HL-60/S4 (cell line): ENCODE data around the gene KLK6.

ENCODE experiments used
- in situ Hi-C: fragments of 300-500 bp; cut with MboI; formaldehyde crosslinking; loops from 2 replicates; pipeline ENCODE4 v1.14.3; 2022; ENCODE audit warnings: low sequenced_read_pairs

KLK6 gene

DNA sequence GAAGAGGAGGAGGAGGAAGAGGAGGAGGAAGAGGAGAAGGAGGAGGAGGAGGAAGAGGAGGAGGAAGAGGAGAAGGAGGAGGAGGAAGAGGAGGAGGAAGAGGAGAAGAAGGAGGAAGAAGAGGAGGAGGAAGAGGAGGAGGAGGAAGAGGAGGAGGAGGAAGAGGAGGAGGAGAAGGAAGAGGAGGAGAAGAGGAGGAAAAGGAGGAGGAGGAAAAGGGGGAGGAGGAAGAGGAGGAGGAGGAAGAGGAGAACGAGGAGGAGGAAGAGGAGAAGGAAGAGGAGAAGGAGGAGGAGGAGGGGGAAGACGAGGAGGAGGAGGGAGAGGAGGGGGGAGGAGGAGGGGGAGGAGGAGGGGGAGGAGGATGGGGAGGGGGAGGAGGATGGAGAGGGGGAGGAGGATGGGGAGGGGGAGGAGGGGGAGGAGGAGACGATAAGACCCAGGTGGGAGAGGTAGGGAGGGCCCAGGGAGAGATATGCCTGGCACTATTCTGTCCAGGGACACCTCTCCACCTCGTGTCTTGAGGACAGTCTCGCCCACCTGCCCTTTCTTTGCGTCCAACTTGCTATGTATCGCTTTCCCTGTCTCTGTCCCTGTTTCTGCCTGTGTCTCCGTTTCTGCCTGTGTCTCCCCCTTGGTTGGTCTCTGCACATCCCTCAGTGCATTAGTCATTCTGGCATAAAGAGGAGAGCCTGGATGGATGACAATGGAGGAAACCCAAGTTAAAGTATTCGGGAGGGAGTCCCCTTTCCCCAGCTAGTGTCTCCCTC, 9.5 kb downstream of the KLK6 start:
- in situ Hi-C loops: no loop called here

DNA sequence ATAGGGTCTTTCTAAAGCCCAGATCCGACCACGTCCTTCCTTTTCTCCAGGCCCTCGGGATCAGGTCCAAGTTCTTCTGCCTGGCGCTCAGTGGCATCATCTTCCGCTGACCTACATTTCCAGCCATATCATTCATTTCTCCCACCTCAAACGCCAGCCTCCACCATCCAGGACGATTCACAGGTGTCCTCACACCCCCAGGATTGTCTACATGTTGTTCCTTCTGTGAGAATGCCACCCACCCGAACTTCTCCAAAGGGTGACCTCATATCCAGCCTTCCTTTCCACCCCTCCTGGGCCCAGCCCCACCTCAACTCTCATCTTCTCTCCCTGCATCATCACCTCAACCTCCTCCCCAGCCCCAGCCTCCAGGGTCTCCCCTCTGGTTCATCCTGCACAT, 11.8 kb downstream of the KLK6 start:
- in situ Hi-C loops: no loop called here

DNA sequence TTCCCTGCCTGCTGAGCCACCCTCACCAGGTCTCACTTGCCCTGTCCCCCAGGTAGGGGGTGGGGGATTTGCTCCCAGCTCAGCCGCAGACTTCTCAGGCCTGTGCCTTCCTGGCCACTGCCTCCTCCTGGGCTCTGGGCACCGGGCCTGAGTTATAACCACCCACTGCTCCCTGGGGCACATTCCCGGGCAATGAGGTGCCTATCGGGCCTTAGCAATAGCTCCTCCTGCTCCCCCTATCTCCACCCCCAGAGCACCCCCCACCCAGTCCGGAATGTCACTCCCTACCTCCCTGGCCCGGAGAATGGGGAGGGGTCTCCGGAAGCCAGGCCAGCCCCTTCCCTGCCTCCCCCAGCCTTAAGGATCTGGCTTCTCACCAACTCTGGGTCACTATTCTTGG, 16.5 kb downstream of the KLK6 start, which contains the start of gene KLK5:
Gene KLK5, minus strand, starts transcription at position 129 of the 400 bp plus-strand sequence. CDS start 381 bp downstream, outside the sequence.
- in situ Hi-C loops: no loop called here

DNA sequence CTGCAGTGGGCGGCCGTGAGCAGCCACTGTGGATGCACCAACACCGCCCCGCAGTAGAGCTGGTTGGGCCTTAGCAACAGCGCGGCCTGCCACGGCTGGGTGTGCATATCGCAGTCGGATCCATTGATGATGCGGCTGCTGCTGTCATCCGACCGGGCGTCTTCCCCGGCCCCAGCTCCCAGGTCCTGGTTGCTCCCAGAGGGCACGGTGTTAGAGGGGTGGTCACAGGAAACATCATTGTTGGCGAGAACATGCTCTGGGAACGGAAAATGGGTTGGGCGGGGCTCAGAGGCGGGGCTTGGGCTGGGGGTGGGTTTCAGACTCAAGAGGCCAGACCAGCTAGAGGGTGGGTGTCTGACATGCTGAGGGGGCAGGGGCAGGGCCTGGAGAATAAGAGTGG, 19.5 kb downstream of the KLK6 start:
- in situ Hi-C loops: no loop called here

DNA sequence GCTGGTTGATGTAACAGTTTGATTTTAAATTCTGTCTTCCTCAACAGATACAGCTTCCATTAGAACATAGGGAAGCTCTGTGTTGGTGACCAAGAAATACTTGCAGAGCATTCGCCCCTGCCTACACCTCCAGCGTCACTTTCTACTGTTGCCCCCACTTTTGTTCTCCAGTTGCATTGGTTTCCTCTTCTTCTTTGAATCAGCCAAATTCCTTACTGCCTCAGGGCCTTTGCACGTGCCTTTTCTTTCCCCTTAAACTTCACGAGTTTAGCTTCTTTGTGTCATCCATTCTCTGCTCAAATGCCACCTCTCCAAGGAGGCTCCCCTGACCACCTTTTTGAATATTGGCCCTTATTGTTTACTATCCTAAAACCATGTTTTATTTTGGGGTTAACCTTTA, 22.3 kb downstream of the KLK6 start:
- in situ Hi-C loops: no loop called here

DNA sequence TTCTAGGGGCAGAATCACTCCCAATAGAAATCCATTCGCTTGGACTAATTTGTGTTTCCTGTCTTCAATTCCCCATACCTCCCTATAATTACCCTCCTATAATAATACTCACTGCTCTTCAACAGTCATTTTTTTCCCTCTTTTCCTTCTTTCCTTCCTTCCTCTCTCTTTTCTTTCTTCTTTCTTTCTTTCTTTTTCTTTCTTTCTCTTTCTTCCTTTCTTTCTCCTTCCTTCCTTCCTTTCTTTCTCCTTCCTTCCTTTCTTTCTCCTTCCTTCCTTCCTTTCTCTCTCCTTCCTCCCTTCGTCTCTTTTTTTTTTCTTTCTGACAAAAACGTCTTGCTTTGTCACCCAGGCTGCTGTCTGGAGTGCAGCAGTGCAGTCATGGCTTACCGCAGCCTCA, 24.6 kb downstream of the KLK6 start:
- in situ Hi-C loops: no loop called here

DNA sequence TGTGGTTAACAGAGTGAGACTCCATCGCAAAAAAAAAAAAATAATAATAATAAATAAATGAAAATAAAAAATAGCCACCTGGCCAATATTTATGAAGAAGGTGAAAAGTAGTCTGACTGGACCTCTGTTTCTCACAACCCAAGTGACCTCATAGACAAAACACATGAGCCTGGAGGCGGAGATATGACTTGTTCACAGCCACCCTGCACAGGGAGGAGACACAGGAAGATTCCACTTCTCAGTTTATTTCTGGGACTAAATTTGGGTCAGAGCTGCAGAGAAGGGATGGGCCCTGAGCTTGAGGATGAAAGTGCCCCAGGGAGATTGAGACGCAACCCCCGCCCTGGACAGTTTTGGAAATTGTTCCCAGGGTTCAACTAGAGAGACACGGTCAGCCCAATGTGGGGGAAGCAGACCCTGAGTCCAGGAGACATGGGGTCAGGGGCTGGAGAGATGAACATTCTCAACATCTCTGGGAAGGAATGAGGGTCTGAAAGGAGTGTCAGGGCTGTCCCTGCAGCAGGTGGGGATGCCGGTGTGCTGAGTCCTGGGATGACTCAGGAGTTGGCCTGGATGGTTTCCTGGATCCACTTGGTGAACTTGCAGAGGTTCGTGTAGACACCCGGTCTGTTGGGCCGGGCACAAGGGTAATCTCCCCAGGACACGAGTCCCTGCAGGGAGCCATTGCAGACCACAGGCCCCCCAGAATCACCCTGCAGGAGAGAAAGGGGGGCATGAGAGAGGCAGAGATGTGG, 26.1 kb downstream of the KLK6 start:
- in situ Hi-C loops: no loop called here

DNA sequence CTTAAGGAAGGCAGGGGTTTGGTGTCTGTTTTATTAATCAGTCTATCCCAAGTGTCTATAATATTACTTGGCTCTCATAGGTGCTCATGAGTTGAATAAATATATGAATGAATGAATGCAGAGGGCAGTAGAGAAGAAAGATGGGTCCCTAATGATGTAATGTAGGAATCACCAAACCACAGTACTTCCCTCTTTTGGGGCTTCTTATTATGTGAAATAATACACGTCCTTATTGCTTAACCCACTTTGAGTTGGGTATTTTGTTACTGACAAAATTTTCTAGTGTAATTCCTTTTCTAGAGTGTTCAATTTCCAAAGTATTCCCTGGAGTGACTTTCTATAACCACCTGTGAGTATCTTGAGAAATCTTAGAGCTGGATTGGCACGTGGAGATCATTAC, 29.8 kb downstream of the KLK6 start:
- in situ Hi-C loops: no loop called here

DNA sequence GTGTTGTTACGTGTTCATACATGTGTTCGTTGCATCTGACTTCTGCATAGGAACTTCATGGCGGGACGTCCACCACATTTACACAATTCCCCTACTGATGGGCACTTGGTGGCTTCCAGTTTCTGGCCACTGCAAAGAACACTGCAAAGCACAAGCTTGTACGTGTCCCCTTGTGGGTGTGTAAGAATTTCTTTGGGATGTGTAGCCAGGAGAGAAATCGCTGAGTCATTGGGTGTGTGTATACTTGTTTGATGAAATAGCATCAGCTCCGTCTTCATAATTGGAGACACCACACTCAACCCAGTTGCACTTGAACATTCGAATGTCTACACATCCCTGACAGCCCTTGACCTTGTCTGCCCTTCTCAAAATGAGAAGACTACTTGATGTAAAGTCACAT, 35.8 kb downstream of the KLK6 start:
- in situ Hi-C loops: no loop called here

DNA sequence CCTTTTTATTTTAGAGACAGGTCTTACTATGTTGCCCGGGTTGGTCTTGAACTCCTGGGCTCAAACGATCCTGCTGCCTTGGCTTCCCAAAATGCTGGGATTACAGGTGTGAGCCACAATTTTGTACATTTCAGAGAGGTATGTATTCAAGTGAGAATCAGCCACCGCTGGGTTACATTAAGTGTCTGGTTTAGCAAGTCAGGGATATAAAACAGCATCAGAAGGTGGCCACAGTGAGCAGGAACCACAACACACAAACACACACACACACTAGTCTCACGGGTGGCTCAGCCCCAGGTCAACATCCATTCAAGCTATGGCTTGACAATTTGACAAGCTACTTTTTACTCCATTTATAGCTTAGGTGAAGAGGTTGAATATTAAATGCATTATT, 36.7 kb downstream of the KLK6 start:
- in situ Hi-C loops: no loop called here

DNA sequence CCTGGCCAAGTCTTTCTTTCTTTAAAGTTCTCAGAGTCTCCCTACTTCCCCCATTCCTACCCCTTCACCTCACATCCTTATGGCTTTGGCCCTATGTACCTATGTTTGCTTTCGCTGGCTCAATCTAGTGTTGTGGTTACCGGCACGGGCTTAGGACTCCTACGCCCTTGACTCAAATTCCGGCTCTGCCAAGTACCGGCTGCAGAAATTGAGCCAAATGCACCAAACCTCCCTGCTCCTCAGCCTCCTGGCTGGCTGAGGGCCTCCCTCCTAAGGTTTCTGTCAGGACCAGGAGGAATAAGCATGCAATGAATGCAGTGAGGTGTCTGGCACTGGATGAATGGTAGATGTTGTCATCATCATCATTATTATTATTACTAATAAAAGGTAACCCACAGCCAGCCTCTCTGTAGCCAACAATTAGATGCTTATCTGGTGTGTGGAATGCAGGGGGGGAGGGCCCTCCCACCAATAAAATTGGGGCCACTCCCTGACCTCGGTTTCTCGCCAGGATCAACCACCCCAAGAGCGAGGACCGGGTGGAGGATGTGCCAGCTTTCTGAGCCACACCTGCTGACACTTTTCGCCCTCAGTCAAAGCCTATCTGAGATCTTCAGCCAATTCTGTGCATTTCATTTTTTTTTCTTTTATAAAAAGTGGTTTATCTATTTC, 37.2 kb downstream of the KLK6 start:
- in situ Hi-C loops: no loop called here

DNA sequence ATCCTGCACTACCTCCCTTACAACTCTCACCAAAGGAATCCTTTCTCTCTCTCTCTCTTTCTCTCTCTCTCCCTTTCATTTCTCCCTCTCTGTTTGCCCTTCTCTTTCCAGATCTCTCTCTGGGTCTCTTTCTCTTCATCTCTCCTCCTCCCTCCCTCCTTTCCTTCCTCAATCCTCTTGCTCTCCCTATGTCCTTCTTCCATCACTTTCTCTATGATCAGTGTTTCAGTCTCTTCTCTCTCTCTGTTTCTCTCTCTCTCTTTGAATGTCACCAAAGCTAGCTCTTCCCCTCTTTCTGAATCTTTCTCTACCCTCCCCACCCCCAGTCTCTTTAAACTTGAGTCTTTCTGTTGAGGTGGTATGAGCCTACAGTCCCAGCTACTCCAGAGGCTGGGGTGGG, 38.4 kb downstream of the KLK6 start:
- in situ Hi-C loops: no loop called here

DNA sequence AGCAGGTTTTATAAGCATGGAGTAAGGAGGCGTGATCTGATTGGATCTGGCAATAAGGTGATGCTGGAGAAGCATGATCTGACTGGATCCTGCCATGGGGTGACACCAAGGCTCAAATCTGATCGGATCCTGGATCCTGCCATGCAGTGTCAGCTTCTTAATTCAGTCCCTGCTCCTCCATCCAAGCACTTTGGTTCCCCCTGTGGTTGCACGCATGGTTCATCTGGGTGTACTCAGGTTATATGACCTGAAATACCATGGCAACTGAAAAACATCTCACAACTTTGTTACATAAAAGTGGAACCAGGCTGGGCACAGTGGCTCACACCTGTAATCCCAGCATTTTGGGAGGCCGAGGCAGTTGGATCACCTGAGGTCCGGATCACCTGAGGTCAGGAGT, 40.6 kb downstream of the KLK6 start:
- in situ Hi-C loops: no loop called here

DNA sequence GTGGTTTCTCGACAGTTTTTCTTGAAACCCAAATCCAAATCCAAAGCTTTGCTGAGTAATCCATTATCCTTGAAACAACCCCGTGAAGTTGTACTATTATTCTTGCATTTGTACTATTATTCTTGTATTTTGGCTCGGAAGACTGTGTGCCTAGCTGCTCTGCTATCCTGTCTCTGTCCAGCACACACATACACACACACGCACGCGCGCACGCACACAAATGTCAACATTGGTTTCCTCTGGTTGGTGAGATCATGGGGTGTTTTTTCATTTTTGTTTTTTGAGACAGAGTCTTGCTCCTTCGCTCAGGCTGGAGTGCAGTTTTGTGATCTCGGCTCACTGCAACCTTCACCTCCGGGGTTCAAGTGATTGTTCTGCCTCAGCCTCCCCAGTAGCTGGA, 43.2 kb downstream of the KLK6 start:
- in situ Hi-C loops: no loop called here

DNA sequence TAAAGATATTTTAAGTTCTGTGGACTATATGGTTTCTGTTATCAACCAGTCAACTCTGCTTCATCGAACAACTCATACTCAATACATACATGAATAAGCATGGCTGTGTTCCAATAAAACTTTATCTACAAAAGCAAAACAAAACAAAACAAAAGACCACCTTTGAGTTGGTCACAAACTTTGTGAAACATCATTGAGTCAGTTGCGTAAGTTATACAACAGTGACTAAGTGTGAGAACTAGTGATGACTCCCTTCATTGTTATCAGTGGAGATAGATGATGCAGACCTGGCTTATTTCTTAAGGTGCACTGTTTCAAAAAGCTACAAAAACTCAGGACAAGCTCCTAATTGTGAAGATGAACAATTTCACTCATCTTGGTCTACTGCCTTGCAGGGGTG, 43.7 kb downstream of the KLK6 start:
- in situ Hi-C loops: no loop called here

DNA sequence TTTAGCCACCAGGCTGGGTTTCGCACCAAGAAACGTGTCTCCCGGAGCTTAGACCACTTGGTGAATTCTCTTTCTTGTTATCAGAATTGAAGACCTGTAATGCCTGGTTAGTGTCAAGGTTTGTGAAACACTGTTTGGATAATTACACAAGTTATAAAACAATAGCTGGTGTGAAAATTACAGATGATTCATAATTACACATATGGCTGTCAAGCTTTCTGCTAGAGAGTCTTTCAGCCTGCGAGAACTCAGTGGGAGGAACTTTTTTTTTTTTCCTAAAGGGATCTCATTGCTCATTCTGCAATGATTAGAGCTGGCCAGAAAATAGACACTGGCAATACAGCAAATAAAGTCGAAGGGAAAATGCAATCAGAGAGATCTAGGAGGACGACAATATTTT, 44.8 kb downstream of the KLK6 start:
- in situ Hi-C loops: no loop called here

DNA sequence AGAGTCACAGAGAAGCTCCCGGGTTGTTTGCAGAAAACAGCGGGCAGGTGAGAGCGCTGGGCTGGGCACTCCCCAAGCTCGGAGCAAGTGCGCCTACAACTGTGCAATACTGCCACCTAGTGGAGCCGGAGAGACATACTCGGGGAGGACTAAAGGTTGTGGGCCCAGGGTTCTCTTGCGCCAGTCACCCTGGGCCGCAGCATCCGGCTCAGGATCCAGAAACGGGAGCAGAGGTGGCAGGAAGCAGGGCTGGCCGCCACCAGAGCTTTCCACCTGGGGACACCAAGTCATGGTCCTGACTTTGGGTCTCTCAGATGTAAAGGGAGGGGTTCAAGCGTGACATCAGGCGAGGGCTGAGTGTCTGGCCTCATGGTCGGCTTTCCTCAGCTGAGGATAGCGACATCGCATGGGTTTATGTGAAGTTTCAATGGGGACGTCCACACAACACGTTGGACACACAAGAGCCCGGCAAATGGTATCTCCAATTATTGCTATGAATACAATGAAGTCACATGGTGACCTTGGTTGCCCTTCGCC, 47.0 kb downstream of the KLK6 start:
- in situ Hi-C loops: no loop called here

DNA sequence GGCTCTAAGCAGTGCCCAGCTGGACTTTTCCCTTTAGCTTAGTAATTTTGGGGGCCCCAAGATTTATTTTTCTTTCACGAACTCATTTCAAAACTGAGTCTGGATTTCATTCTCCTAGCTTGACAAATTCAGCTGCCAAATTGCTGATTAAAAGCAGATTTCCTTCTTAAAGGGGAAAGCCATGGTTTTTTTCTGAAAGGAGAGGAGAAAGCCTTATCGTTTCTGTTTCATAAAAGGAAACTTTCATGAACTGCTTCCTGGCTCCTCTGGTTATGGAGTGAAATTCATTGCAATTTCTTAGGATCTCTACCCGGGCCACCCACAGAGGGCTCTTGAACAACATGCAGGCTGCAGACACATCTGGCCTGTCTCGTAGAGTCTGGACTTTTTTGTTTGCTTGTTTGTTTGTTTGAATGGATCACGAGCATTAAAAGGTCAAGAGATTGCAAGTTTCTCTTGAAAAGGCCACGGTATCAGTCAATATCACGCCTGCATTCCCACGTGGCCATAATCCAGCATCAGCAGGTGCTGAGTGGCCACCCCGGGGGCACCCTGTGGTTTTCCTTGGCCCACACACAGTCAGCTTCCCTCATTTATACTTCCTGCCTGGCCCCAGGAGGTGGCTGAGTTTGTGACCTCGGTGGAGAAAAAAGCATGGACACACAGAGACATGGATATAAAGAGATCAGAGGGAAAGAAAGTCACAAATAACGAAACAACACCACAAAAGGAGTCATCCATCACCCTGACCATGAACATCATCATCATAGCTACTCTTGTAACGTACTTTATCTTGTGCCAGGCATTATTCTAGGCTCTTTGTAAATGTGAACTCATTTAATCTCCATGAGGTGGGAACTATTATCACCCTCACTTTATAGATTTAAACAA, 47.7 kb downstream of the KLK6 start:
- in situ Hi-C loops: no loop called here

DNA sequence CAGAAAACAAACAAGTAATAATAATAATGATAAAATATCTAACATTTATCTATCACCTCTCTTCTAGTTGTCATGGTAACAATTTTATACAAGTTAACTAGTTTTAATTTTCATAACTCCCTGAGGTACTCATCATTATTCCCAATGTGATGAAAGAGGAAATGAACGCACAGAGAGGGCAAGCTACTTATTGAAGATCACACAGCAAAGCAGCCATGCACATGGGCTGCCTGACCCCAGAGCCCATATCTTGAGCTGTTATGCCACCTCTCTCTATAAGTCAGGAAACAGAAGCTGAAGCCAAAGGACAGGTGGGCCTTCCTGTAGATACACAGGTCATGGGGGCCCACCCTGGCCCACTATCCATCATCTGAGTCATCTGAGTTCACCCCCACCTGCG, 53.3 kb downstream of the KLK6 start:
- in situ Hi-C loops: no loop called here
